HG02763 (cell line): Measurements from ENCODE around the gene PEPD.

ENCODE experiments used
- ATAC-seq: cut with Tn5 transposase; IDR thresholded peaks from one replicate; pipeline ENCODE4 v1.9.1; 2021; ENCODE audit warnings: mild to moderate bottlenecking, moderate library complexity; ENCODE audit not compliant: unreplicated experiment

The PEPD gene

DNA sequence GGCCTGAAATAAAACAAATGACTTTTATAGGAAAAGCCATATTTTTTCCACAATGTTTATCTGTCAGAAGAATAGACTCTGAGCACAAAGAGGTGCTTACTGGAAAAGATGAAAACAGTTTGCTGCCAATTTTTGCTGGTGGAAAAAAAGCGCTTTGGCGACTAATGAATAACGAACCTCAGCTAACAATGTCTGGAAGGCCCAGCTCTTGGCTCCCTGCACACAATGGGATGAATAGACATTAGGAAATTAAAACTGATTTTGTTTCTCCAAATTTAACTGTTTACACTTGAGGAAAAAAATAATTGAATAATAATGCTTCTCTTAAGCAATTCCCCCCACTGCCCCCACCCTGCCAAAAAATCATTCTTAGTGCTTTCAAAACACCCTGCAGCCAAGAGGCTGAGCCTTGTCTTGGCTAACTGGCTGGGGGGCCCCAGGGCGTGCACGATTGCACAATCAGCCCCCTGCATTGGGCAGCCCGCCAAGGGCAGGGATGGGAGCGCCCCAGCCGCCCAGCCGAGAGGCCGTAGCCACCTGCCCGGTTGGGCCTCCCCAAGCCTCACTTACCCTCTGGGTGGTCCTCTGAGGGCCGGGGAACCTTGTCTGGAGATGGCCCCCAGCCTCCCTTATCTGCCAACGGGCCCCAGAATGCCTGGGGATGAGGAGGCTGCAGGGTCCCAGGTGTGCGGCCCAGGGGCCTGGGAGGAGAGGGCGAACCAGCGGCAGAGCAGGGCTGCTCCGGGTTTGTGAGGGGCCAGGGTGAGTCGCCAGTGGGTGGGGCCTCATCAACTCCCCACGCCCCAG is 131.3 kb downstream of the PEPD start:
- no peak for ATAC-seq

DNA sequence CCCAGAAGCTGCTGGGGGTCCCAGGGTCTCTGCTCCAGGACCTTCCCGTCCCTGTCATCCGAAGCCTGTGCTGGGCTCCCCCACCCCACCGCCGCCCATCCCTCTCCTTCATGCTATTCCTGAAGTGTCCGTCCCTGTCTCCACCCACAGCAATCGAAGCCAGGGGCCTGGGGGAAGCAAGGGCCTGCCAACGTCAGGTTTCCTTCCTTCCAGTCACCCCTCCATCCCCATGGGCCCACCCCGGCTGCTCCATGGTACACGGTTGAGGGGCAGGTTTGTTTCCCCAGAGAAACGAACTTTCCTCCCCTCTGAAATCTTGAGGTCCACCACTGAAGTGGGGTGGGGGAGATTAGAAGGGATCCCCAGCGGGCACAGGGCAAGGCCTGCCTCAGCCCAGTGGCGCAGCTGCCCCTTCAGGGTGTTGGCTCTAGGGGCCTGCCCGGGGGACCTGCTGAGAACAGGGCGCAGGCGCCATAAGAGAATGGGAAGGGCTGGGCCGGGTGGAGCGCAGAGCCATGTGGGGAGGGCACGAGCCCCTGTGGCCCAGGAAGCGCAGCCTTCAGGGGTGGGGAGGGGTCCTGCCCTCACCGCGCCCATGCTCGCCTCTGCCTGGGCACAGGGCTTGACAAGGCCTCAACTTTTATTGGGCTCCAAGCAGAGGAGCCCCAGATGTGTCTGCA is 132.0 kb downstream of the PEPD start:
- no peak for ATAC-seq

DNA sequence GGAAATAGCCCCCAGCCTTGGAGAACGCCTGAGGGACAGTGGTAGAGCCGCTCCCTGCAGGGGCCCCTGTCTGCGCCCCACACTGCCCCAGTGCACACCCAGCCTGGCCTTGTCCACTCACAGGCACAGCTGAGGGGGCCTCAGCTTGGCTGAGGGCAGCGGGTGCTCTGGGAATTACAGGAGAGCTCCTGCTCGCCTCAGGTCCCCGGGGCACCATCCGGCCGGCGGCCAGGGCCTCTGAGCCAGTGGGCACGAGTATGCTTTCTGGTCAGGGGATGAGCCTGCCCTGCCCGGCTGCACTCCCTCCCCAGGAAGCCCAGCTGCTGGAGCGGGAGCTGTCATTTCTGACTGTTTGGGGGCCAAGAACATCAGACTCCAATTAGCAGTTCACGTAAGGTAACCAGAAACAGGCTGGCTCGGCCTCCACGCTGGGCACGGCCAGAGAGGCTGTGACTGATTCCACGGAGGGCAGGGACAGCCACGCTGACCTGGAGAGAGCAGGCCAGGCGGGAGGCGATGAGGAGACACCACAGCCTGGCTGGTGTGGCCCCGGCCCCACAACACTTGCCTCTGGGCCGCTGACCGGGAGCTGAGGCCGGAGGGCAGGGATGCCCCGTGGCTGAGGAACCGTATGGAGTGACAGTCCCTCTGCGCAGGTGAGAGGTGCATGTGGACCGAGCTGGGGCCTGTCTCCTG is 132.7 kb downstream of the PEPD start:
- no peak for ATAC-seq

DNA sequence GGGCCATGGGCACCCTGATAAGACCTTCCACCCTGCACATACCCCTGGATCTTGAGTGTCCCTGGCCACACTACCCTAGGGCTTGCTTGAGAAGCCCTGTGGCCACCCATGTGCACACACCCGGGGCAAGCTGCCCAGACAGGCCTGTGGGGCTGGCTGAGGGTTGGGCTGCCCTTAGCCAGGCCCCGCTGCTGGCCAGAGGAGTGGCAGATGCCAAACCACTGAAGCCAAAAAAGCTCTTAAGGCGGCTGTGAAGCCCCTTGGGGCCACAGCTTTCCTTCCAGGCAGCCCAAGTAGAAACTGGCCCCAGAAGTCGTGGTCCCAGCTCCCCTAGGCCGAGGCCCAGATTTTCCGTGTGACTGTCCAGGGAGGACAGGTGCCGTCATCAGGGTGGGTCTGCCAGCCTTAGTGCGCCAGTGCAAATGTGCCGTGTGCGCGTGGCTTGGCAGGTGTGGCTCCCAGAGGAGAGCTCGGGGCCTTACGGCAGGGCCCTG is 133.3 kb downstream of the PEPD start:
- ATAC-seq, result no peak

DNA sequence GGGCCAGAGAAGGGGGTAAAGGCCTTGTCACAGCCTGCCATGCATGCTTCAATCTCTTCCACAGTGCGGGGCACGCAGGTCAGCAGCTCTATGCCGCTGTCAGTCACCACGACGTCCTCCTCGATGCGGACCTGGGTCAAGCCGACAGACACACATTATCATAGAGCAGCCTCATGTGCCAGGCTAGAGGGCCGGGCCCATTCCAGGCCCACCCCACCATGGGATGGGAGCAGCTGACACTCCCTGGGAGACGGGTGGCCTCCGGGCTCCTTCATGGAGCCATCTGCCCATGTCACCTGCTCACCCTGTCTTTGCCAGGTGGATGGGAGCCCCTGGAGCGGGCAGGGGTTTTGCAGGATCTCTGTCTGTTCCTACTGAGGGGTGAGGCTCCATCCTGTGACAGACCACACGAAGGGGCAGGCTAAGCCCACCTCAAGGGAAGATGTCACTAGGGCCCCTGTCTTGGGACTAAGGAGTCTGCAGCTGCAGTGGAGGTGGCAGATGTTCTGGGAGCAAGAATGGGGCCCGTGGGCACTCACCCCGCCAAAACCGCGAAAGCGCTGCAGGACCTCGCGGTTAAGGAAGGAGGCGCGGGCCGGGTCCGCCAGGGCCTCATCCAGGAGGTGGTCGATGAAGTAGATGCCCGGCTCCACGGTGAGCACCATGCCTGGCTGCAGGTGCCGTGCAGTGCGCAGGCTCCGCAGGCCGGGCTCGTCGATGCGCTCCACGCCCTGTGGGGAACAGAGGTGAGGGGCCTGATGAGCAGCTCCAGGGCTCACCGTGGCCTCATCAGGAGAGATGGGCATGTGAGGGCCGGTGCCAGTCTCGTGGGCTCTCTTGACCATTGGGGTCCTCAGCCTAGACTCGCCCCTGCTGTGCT is 134.0 kb downstream of the PEPD start:
- ATAC-seq, result no peak

DNA sequence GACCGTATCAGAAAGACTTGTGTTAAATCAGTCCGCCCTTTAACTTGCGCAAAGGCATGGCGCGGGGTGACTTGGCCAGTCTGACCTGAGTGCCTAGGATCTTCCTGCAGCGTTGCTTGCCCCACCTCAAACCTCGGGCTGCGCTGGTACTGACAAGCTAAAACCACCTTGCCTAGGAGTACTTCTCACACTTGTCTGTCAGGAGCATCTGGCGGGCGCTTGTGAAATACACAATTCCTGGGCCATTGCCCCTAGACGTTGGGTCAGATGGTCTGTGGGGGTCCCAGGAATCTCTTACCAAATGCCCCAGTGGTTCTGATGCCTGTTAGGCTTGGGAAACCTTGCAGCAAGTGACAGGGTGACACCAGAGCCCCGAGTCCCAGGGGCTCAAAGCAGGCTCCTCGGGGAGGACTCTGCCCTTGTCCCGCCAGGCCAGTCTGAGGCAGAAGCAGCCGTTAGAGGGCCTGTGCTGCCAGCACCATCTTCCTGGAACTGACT is 135.2 kb downstream of the PEPD start:
- ATAC-seq, result no peak

DNA sequence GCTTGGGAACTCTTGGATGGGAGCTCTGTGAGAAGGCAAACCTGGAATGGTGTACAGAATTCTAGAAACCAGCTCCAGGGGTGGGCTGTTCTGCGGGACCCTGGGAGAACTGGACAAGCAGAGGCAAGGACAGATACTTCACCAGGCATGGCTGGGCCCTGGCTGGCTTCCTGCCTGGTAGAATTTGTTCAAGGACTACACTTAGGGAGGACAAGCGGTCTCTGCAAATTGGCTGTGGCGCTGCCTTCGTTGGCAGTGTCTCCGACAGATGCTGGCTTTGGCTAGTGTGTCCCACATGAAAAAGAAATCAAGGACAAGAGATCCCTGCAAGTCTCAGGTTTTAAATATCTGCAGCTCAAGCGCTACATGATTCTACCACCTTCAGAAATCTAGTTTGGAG is 135.6 kb downstream of the PEPD start:
- ATAC-seq, result no peak

DNA sequence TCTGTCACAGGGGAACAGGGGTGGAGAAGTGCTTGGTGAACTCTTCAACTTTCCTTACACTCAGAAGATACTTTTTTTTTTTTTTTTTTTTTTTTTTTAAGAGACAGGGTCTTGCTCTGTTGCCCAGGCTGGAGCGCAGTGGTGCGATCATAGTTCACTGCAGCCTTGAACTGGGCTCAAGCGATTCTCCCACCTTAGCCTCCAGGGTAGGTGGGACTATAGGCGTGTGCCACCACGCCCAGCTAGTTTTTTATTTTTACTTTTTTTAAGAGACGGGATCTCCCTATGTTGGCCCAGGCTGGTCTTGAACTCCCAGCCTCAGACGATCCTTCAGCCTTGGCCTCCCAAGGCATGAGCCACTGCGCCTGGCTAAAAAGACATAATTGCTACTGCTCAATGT is 136.6 kb downstream of the PEPD start:
- no peak for ATAC-seq

DNA sequence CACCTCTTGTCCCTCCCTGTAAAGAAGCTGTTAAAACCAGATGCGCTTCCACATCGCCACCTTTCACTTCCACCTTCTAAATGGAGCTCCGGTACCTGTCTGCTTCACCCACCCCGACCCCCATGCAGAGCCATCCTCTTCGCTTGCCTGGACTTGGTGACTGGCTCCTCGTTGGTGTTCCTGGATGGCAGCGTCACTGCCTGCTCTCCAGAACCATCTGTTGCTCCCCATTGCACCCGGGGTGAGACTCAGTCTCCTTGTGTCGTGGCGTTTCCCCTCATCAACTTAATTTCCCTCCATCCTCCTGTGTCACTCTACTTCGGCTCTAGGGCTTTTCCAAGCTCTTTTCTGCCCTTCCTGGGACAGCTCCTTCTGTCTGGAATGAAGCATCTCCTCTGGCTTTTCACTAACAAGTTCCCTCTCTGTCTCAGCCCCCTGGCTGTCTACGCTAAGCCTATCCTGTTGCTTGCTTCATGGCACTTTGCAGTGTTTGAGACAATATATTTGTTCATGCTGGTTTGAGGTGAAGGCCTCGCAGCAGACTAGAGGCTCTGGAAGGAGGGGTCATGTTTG is 137.8 kb downstream of the PEPD start:
- no peak for ATAC-seq

DNA sequence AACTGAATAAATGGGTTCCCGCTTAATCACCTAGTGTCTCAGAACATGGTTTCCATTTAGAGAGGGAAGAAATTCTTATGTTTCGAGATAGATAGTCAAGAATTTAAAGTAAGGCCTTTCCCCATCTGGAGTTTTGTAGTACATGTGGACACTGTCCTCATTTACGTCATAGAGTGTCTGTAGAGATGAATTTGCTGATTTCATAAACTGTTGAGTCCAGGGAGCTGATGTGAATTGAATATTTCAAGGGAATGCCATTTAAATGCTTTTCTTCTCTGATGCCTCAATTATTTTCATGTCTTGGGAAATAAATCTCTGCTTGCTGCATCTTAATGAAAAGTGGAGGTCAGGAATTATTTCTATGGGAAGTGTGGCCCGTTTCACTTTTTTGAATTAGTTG is 138.6 kb downstream of the PEPD start:
- no peak for ATAC-seq

DNA sequence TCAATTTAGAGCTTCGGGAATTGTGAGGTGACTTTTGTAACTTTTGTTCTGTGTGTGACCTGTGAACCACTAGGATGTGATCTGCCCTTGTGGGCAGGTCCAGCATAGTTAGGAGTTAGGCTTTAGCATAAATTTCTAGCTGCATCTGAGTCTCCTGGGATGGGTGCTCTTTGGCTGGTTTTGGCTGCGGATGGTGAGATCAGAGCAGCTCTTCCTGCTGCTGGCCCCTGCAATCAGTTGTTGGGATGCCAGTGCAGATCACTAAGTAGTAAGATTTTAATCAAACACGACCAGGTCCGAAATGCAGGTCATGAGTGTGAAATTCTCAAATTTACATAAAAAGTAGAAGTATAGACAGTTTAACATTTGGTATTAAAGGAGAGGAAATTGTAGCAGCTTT is 139.6 kb downstream of the PEPD start:
- ATAC-seq, result no peak

DNA sequence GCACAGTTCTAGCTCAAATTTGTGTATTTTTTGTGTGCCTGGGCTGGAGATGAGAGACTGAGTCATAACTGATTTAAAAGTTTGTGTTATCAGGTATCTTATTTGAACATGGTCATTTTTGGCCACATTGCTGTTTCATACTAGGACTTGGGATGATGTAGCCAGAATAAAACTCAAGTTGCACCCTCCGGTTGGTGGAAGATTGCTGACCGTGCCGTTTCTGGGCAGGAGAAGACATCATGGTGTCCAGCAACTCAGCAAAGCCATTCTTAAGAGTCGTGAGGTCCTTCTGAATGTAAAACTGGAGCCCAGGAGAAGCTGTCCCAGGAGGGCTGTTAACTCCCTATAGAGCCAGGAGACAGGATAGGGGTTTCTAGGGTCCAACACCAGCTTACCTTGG is 140.5 kb downstream of the PEPD start:
- ATAC-seq, result no peak

DNA sequence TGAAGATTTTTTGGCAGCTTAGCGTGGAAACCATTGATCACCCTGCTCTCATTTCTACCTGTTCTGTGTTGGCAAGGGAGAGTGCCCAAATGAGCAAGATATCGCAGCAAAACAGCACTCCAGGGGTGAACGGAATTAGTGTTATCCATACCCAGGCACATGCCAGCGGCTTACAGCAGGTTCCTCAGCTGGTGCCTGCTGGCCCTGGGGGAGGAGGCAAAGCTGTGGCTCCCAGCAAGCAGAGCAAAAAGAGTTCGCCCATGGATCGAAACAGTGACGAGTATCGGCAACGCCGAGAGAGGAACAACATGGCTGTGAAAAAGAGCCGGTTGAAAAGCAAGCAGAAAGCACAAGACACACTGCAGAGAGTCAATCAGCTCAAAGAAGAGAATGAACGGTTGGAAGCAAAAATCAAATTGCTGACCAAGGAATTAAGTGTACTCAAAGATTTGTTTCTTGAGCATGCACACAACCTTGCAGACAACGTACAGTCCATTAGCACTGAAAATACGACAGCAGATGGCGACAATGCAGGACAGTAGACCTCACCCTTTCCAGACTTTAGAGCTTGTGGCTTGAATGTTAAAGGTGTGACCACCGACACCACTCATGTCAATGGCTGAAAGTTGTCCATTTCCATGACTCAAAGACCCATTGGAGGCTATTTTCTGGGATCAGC is 142.3 kb downstream of the PEPD start:
- ATAC-seq, result no peak

DNA sequence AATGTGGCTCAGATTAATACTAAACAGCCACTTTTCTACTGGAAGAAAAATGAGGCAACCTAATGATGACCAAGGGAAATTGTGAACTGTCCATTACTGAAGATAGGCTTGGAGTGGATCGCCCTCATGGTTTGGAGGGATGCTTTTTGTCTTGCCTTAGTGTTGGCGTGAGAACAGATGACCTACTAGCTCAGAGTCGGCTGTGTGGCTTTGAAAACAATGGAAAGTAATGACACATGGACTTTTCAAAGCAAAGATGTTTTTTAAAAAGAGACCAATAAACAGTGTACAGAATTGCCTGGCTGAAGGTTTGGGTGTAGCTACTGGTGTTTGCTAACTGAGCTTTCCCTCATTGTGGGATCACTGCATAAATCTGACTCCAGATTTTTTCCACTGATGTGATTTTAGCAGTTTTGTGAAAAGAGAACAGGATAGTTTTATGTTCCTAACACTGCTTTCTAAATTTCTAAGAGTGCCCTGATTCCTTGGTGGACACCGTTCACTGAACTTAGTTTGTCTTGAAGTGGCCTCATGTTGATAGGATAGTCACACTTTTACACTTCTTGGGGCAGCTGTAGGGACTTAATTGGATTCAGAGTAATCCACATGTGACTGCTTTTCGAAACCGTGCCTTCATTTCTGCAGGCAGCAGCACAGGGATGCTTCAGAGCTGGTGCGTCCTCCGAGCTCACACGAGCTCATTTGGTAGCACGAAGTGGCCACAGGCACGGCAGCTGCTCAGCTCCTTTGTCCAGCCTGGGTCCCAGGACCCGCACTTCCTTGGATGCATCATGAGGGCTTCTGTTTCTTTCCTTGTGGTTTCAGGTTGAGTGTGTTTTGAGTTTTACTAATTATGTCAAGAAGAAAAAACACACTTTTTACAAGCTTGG is 143.8 kb downstream of the PEPD start:
- ATAC-seq, result no peak

DNA sequence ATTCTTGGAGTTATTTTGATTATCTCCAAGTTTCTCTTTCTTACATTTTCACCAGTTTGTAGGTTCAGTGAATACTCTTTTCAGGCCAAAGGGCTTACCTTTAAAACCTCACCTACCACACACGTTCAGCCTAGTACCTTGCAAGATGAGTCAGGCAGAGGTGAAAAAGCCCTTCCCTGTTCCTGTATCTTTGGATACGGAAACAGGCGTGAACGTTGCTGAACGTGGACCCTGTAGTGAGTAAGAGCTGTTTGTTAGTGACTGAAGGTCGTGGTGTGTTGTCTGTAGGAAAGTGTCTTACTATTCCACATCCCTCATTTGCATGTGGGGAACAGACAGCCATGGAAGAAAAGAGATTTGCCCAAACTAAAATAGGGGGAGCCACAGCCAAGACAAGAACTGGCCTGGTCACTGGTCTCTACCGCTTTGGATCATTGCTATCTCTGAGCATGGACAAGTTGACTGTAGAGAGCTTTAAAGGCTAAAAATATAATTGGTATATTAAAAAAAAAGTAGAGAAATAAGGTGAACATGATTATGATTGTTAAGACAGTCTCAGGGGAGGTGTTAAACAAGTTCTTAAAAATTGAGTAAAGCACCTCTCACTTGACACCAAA is 144.5 kb downstream of the PEPD start:
- ATAC-seq, result no peak

DNA sequence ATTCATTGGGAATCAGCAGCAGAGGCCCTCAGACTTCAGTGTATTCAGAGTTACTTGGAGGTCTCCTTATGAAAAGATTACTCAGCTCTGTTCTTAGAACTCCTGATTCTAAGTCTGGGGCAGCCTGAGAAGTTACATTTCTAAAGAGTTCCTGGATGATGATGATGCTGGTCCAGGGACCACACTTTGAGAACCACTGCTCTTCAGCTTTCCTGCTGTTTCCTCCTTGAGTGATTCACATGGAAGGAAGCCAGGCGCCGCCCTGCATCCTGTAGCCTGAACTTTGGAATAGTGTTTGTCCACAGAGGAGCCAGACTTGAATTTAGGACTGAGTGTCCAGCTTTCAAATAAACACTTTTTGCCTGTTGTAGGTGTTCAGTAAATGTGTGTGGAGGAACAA is 145.2 kb downstream of the PEPD start:
- no peak for ATAC-seq

DNA sequence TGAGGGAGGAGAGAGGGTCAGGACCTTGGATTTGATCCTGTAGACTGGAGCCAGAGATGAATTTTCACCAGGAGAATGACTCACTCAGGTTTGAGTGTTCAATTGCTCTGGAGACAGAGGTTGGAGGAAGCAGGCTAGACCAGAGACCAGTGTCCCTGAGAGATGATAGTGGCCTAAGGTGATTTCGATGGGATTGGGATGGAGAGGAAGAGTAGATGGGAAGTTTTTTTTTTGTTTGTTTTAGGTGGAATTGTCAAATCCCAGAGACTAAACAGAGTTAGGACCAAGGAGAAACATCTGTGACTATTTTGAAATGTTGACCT is 145.8 kb downstream of the PEPD start:
- no peak for ATAC-seq

DNA sequence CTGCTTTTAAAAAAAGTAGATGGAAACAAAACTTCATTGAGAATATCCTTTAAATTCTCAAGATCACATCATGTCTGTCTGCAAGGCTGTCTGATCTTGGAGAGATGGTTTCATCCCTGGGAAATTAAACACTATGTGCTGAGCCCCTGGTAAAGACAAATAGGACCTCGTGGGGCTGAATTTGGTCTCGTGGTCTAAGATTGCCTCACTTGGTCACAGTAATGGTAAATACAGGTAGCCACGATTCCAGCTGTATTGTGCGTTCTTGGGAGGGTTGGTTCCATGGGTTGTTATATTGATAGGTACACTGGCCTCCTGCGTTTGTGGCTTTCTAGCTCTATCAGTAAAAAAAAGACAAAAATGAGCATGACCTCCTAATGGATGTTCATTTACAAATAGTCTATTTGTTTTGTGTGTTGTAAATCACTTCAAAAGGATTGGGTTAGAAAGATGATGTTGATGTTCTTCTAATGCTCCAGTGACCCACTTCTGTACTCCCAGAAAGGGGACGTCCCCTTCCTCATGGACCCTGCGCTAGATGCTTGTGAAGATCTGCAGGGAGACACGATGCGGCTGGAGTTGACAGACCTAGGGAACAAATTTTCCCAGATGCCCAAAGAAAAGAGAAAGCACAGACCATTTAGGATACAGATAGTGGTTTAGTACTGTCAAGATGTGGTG is 146.3 kb downstream of the PEPD start:
- ATAC-seq, result no peak
